Epithelial cell of proximal tubule (primary cell): ENCODE data around the gene GRB7. TPM values are rescaled to one million over a fixed set of nuclear protein-coding genes. Genes with fewer than 3 reads are reported as not detected.
"Not testable (repeated sequence)": the region's sequence is repeated elsewhere in the genome, so short reads cannot be mapped to it uniquely, and the experiment has no call there.

Experiments
- DNase-seq: peaks from one replicate; pipeline ENCODE4 v3.0.0-alpha.2; 2011; ENCODE audit warnings: low read depth
- H3K4me3 ChIP-seq: 2 replicates; pipeline ENCODE4 v1.5.1; 2011; ENCODE audit warnings: low read depth, mild to moderate bottlenecking, low read length
- total RNA-seq: library from RNA; depleted of rRNA; stranded (reverse); fragments of >200 nt; gene quantifications from 2 replicates; pipeline ENCODE4 v1.2.3, GENCODE V29; 2015
- TF ChIP-seq, protein P1 (sequence below): conservative IDR thresholded peaks from 2 replicates; pipeline ENCODE4 v1.5.1; 2012; ENCODE audit warnings: low read depth, mild to moderate bottlenecking, low read length

The GRB7 gene
- total RNA-seq, 1 donor from 2014 or later = 42.0 TPM

DNA sequence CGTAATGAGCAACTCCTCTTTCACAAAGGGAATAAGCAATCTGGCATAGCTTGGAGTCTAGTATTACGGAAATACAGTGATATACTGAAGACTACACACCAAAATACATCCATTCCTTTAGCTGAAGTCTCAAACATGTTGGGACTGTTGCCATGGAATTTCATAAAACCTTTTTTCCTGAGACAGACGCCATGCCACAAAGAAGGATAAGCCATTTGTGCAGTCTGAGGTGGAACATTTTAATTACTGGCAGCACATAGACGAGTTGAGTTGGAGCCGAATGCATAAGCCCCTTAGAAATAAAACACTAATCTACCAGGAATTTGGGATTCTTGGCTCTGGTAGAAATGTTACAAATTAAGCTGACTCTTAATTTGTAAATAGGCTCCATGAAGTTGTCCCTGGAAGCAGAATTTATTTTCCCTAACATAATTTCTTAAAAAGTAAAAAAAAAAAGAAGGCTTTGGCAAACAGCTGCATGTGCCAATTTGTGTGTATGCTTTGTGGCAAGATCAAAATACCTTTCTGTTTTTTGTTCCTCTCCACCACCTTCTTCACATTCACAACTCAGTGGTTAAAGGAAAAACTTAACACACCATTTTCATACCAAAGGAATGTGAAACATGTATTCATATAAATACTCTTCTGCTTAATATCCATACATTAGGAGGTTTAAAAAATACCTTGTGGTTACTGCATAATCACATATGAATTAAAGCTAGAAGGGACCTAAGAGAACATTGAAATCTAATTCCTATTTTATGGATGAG is 25.5 kb downstream of the GRB7 start:
- H3K4me3 ChIP-seq = no peak overlapping the region
- DNase-seq = no peak
- TF ChIP-seq, protein P1, sequence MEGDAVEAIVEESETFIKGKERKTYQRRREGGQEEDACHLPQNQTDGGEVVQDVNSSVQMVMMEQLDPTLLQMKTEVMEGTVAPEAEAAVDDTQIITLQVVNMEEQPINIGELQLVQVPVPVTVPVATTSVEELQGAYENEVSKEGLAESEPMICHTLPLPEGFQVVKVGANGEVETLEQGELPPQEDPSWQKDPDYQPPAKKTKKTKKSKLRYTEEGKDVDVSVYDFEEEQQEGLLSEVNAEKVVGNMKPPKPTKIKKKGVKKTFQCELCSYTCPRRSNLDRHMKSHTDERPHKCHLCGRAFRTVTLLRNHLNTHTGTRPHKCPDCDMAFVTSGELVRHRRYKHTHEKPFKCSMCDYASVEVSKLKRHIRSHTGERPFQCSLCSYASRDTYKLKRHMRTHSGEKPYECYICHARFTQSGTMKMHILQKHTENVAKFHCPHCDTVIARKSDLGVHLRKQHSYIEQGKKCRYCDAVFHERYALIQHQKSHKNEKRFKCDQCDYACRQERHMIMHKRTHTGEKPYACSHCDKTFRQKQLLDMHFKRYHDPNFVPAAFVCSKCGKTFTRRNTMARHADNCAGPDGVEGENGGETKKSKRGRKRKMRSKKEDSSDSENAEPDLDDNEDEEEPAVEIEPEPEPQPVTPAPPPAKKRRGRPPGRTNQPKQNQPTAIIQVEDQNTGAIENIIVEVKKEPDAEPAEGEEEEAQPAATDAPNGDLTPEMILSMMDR = no peak

DNA sequence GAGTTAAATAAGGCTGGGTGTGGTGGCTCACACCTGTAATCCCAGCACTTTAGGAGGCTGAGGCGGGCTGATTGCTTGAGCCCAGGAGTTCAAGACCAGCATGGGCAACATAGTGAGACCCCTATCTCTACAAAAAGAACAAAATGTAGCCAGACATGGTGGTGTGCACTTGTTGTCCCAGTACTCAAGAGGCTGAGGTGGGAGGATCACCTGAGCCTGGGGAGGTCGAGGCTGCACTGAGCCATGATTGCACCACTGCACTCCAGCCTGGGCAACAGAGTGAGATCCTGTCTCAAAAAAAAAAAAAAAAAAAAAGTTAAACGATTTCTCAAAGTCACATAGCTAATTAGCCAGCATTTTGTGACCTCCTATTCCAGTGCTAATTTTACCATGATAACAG is 26.4 kb downstream of the GRB7 start:
- not testable (repeated sequence) for H3K4me3 ChIP-seq, DNase-seq

DNA sequence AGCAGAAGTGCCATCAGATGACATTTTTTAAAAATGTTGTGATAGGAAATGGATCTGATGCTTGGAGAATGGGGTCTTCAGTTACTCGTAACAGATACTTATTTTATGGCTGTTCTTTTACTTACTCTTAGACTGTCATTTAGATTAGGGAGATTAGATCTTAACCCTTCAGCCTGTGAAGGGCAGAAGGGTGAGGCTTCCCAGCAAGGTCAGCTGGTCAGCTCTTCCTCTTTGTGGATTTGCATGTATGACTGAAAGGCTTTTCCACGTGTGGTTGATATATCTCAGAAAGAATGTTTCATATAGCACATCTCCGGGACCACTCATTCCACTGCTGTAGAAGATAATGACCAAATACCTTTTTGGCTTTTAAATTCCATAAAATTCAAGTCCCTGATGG is 27.4 kb downstream of the GRB7 start:
- no peak for DNase-seq
- TF ChIP-seq, protein P1 = no peak
- no peak overlapping the region for H3K4me3 ChIP-seq

DNA sequence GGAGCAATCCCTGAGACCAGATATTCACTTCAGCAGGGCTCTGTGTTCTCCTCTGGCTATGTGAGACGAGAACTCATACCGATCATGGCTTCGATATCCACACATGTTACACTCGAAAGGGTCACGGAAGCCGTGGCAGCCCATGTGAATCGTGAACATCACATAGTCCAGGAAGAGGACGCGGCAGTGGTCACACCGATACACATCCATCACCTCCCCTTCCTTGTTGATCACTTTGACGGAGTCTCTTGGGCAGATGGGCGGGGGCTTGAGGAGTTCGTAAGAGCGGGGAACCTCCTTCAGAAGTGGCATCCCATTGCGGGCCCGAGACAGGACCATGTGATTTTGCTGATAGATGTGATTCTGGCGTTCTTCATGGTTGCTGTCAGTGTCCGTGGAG is 28.0 kb downstream of the GRB7 start:
- no peak for DNase-seq
- TF ChIP-seq, protein P1 = no peak
- no peak overlapping the region for H3K4me3 ChIP-seq

DNA sequence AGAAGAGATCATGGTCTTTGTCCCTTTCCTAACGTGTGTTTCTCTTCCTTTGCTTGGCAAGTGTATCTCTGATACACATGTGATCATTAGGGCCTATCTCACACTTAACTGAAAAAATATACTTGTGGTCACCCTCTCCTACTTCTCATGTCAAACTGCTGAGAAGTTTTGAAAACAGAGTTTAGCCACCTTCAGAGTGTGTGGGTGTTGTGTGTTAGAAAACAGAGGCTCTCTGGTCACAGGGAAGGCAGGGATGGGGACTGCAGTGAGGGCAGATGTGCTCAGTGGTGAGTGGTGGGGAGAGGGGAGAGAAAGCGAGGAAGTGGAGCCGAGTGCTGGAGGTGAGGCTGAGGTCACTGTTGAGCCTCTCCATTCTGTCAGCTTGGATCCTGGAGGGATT is 29.4 kb downstream of the GRB7 start:
- no peak overlapping the region for H3K4me3 ChIP-seq
- TF ChIP-seq, protein P1 = no peak

DNA sequence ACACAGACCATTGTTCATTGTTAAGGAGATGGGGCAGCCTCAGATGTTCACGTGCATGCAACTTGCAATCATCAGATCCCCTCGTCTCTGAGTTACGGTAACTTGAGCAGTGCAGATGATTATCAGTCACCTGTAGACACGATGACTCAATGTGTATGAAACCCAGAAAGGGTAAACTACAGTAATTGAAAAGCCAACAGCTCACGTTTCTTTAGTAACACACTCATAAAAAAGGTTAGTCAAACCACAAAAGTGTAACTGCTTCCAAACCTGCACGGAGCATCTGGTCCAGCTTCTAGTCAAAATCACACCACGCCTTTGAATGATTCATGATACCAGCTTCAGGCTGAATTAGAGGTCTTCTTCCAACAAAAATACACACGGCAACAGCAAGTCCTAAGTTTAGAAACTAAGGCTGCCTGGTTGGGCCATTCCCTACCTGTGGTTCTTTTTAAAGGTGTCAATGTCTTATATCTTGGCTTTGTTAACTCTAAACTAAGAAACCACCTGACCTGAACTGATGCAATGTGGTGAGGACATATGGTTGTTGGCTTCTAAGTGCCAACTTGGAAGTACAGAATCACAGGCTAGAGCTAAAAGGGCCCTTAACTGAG is 32.3 kb downstream of the GRB7 start:
- H3K4me3 ChIP-seq = no peak overlapping the region
- no peak for DNase-seq
- TF ChIP-seq, protein P1 = no peak

More for the DNA sequence above, 29.4 kb downstream of the GRB7 start:
- DNase-seq = no peak

DNA sequence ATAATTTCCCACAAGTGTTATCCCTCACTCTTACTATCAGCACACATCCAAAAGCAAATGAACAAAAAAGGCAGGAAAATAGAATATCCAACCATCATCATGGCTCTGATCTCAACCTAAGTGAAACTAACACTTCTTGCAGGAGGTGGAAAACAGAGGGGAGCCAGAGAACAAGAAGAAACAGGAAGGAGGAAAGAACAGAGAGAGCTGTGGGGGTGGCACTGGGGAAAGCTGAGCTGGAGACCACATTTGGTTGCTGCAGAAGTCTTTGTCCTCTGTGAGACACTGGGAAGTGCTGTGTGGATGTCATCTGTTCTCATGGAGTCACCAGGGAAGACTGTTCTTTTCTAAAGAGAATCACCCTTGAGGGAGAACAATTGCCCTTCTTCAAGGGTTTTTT is 34.7 kb downstream of the GRB7 start:
- DNase-seq = no peak
- H3K4me3 ChIP-seq = no peak overlapping the region
- TF ChIP-seq, protein P1 = no peak
